HG03108 (cell line): ENCODE results near the gene STX10.
"Not testable (repeated sequence)": the region's sequence is repeated elsewhere in the genome, so short reads cannot be mapped to it uniquely, and the experiment has no call there.

Experiments
- ATAC-seq: cut with Tn5 transposase; IDR thresholded peaks from one replicate; pipeline ENCODE4 v1.9.1; 2021; ENCODE audit warnings: moderate library complexity; ENCODE audit not compliant: unreplicated experiment

STX10 gene, protein sequence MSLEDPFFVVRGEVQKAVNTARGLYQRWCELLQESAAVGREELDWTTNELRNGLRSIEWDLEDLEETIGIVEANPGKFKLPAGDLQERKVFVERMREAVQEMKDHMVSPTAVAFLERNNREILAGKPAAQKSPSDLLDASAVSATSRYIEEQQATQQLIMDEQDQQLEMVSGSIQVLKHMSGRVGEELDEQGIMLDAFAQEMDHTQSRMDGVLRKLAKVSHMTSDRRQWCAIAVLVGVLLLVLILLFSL

GRCh38 chr19:13150187-13150930 is at the start of gene STX10, which contains the start of gene IER2:
TSS of gene STX10 (minus strand) at chr19:13150375. CDS start at chr19:13150173, 202 bp downstream.
TSS of gene IER2 (plus strand) at chr19:13150411. CDS start at chr19:13153187, 2,776 bp downstream.
- peak; percentile 39 for ATAC-seq

GRCh38 chr19:13198634-13199033 is 48.5 kb upstream of the STX10 start:
- no peak for ATAC-seq

DNA sequence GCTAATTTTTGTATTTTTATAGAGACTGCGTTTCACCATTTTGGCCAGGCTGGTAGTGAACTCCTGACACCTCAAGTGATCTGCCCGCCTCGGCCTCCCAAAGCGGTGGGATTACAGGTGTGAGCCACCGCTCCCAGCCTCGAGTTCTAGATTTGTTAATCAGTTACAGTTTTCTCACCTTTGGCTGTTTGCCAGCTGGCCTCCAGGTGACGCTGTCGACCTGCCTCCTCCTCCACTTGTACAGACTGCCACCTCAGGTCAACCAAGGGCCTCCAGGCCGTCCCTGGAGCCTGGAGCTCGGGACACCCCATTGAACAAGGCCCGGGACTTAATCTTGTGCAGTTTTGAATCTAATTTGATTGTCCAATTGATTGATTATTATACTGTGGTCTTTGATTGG is 45.5 kb upstream of the STX10 start:
- no peak for ATAC-seq

- no peak for ATAC-seq
Measured at GRCh38 chr19:13190781-13191540, 40.8 kb upstream of the STX10 start.

DNA sequence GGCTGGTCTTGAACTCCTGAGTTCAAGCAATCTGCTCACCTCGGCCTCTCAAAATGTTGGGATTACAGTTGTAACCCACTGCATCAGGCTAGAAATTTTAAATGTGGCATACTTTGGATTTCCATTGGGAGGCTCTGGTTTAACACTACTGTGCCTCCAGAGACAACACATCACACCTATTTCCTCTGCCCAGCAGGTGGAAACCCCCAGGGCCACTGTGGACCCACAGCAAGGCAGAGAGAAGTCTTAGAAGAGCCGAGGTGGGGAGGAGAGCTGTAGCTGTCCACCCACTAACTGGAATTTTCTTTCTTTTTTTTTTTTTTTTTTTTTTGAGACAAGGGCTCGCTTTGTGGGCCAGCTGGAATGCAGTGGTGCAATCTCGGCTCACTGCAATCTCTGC is 39.4 kb upstream of the STX10 start:
- ATAC-seq, result no peak

DNA sequence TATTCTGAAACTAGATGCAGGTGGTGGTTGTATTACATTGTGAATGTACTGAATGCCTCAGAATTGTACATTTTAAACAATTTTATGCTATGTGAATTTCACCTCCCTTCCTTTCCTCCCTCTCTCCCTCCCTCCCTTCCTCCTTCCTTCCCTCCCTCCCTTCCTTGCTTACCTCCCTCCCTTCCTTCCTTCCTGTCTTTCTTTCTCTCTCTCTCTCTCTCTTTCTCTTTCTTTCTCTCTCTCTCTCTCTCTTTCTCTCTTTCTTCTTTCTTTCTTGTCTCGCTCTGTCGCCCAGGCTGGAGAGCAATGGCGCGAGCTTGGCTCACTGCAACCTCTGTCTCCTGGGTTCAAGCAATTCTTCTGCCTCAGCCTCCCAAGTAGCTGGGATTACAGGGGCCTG is 37.2 kb upstream of the STX10 start:
- no peak for ATAC-seq

DNA sequence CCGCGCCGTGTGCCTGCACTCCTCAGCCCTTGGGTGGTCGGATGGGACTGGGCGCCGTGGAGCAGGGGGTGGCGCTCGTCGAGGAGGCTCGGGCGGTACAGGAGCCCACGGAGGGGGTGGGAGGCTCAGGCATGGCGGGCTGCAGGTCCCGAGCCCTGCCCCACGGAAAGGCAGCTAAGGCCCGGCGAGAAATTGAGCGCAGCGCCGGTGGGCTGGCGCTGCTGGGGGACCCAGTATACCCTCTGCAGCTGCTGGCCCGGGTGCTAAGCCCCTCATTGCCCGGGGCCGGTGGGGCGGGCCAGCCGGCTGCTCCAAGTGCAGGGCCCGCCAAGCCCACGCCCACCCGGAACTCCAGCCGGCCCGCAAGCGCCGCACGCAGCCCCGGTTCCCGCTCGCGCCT is 36.5 kb upstream of the STX10 start:
- not testable (repeated sequence) for ATAC-seq

DNA sequence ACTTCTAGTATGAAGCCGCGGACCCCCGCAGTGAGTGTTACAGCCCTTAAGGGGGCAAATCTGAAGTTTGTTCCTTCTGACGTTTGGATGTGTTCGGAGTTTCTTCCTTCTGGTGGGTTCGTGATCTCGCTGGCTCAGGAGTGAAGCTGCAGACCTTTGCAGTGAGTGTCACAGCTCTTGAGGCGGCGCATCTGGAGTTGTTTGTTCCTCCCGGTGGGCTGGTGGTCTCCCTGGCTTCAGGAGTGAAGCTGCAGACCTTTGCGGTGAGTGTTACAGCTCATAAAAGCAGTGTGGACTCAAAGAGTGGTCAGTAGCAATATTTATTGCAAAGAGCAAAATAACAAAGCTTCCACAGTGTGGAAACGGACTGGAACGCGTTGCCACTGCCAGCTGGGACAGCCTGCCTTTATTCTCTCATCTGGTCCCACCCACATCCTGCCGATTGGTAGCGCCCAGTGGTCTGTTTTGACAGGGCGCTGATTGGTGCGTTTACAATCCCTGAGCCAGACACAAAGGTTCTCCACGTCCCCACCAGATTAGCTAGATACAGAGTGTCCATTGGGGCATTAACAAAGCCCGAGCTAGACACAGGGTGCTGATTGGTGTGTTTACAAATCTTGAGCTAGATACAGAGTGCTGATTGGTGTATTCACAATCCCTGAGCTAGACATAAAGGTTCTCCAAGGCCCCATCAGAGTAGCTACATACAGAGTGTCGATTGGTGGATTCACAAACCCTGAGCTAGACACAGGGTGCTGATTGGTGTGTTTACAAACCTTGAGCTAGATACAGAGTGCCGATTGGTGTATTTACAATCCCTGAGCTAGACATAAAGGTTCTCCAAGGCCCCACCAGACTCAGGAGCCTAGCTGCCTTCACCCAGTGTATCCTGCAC is 35.8 kb upstream of the STX10 start:
- not testable (repeated sequence) for ATAC-seq

- not testable (repeated sequence) for ATAC-seq
Measured at GRCh38 chr19:13184926-13185325, 34.8 kb upstream of the STX10 start.

GRCh38 chr19:13181747-13182388 is 31.7 kb upstream of the STX10 start:
- no peak for ATAC-seq

- ATAC-seq, result not testable (repeated sequence)
Measured at GRCh38 chr19:13178291-13178690, 28.1 kb upstream of the STX10 start.

DNA sequence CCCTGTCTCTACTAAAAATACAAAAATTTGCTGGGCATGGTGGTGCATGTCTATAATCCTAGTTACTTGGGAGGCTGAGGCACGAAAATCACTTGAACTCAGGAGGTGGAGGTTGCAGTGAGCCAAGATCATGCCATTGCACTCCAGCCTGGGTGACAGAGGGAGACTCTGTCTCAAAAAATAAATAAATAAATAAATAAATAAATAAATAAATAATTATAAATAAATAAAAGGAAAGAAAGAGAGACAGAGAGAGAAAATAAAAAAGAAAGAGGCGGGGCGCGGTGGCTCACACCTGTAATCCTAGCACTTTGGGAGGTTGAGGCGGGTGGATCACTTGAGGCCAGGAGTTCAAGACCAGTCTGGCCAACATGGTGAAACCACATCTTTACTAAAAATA is 27.4 kb upstream of the STX10 start:
- ATAC-seq, result not testable (repeated sequence)

DNA sequence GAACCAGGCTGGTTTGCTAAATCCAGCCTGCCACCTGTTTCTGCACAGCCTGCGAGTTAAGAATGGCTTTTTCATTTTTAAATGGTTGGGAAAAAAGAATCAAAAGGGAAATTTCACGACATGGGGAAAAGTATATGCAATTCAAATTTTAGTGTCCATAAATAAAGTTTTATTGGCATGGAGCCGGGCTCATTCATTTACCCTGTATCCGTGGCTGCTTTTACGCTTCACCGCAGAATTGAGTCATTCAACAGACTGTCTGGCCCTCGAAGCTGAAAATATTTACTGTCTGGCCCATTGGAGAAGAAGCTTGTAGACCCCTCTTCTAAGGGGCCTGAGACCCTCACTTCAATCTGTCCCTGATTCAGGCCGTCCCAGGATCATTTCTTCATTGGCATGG is 26.2 kb upstream of the STX10 start:
- no peak for ATAC-seq

- no peak for ATAC-seq
Measured at GRCh38 chr19:13173139-13173737, 23.1 kb upstream of the STX10 start.

DNA sequence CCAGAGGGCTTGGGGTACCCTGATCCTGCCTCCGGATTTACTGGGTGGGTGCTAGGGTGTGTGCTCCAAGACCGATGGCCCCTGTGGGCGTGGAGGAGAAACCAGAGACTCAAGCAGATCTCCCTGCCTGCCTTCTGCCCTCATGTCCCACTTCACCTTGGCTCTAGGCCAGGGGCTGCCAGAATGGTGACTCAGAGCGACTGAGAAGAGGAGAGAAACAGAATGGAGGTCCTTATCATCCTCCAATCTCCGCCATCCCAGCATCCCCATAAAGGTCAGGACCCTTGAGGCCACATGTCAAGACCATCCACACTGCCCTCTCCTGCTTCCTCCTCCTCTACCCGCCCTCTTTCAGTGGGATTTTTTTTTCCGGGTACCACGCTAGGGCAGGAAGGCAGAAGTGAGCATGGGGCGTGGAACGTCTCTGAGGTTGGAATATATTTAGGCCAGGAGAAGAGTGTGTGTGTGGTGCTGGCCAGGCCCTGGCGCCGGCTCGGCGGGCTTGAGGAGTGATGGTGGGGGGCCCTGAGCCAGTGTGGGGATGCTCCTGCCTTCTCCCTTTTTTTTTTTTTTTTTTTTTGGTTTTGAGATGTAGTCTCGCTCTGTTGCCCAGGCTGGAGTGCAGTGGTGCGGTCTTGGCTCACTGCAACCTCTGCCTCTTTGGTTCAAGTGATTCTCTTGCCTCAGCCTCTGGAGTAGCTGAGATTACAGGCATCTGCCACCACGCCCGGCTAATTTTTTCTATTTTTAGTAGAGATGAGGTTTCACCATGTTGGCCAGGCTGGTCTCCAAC is 22.4 kb upstream of the STX10 start:
- no peak for ATAC-seq

DNA sequence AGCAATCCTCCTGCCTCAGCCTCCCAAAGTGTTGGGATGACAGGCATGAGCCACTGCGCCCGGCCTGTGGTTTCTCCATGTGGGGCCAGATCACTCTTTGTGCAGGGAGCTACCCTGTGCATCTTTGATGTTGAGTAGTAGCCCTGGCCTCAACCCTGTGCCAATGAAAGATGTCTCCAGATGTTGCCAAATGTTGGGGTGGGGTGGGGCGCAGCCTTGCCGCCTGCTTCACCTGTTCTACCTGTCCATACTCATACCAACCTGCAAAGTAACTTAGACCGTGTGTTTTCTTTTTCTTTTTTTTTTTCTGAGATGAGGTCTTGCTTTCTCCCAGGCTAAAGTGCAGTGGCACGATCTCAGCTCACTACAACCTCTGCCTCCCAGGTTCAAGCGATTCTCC is 21.0 kb upstream of the STX10 start:
- ATAC-seq, result no peak

- ATAC-seq, result no peak
Measured at GRCh38 chr19:13169769-13170168, 19.6 kb upstream of the STX10 start.

- ATAC-seq, result not testable (repeated sequence)
Measured at GRCh38 chr19:13166151-13166550, 16.0 kb upstream of the STX10 start.
